SU-DHL-6 (cell line): ENCODE measurements around the gene ERC1.
"Not testable (repeated sequence)": the region's sequence is repeated elsewhere in the genome, so short reads cannot be mapped to it uniquely, and the experiment has no call there.

Experiments used
- H2AFZ ChIP-seq: fragments of 200-600 bp; sonication (generic); 2 replicates; pipeline ENCODE4 v1.6.1; 2014; ENCODE audit warnings: low read depth, mild to moderate bottlenecking, moderate library complexity, mixed read lengths, antibody characterized with exemption, low read length; ENCODE audit not compliant: severe bottlenecking
- H3F3A ChIP-seq: fragments of 200-600 bp; shearing (Covaris generic); 2 replicates; pipeline ENCODE4 v1.6.0; 2016; ENCODE audit warnings: antibody characterized with exemption, mild to moderate bottlenecking; ENCODE audit not compliant: insufficient read depth
- H3K27ac ChIP-seq: fragments of 200-600 bp; sonication (generic); 2 replicates; pipeline ENCODE4 v1.5.1; 2016; ENCODE audit warnings: low read depth, mild to moderate bottlenecking, low read length, moderate library complexity, mixed read lengths
- H3K27me3 ChIP-seq: fragments of 200-600 bp; sonication (generic), shearing (Covaris generic); 2 replicates; pipeline ENCODE4 v1.6.0; 2014; ENCODE audit warnings: mild to moderate bottlenecking, low read length
- H3K36me3 ChIP-seq: fragments of 200-600 bp; sonication (generic); 2 replicates; pipeline ENCODE4 v1.6.1; 2014; ENCODE audit warnings: mild to moderate bottlenecking, low read length, mixed read lengths
- H3K4me2 ChIP-seq: fragments of 300-600, 200-600 bp; shearing (Covaris generic), sonication (generic); 2 replicates; pipeline ENCODE4 v1.6.0; 2014; ENCODE audit warnings: low read length, low read depth, mild to moderate bottlenecking; ENCODE audit not compliant: poor library complexity, severe bottlenecking
- H3K4me3 ChIP-seq: fragments of 200-600 bp; sonication (generic); 2 replicates; pipeline ENCODE4 v1.5.1; 2014; ENCODE audit warnings: antibody characterized with exemption, low read length, mild to moderate bottlenecking, mixed read lengths; ENCODE audit not compliant: insufficient read depth, poor library complexity, severe bottlenecking
- H3K79me2 ChIP-seq: fragments of 200-600 bp; sonication (generic); 2 replicates; pipeline ENCODE4 v1.6.1; 2014; ENCODE audit warnings: mild to moderate bottlenecking, low read length, moderate library complexity; ENCODE audit not compliant: insufficient read depth
- H3K9ac ChIP-seq: fragments of 200-600 bp; sonication (generic); 2 replicates; pipeline ENCODE4 v1.7.0; 2014; ENCODE audit warnings: mild to moderate bottlenecking, low read length
- H3K9me2 ChIP-seq: fragments of 200-600 bp; sonication (generic); replicated peaks from 2 replicates; pipeline ENCODE4 v1.6.1; 2014; ENCODE audit warnings: low read length; ENCODE audit not compliant: insufficient read depth
- H3K9me3 ChIP-seq: fragments of 200-600 bp; sonication (generic); 2 replicates; pipeline ENCODE4 v1.6.1; 2014; ENCODE audit warnings: low read length, mixed read lengths; ENCODE audit not compliant: insufficient read depth
- H4K20me1 ChIP-seq: fragments of 200-600 bp; sonication (generic); 2 replicates; pipeline ENCODE4 v1.6.1; 2014; ENCODE audit warnings: low read depth, mild to moderate bottlenecking, antibody characterized with exemption, low read length, moderate library complexity, mixed read lengths
- EZH2phosphoT487 ChIP-seq: fragments of 200-600 bp; sonication (generic), shearing (Covaris generic); conservative IDR thresholded peaks from 2 replicates; pipeline ENCODE4 v1.6.1; 2018; ENCODE audit warnings: mild to moderate bottlenecking, antibody characterized with exemption, low read length, moderate library complexity, mixed read lengths
- TF ChIP-seq, protein P1 (sequence below): fragments of 200-600 bp; sonication (generic); IDR thresholded peaks from one replicate; pipeline ENCODE4 v1.5.1; 2017; ENCODE audit warnings: antibody characterized with exemption, mild to moderate bottlenecking, low read length, moderate library complexity; ENCODE audit not compliant: insufficient read depth, poor library complexity, severe bottlenecking

ERC1 gene

DNA sequence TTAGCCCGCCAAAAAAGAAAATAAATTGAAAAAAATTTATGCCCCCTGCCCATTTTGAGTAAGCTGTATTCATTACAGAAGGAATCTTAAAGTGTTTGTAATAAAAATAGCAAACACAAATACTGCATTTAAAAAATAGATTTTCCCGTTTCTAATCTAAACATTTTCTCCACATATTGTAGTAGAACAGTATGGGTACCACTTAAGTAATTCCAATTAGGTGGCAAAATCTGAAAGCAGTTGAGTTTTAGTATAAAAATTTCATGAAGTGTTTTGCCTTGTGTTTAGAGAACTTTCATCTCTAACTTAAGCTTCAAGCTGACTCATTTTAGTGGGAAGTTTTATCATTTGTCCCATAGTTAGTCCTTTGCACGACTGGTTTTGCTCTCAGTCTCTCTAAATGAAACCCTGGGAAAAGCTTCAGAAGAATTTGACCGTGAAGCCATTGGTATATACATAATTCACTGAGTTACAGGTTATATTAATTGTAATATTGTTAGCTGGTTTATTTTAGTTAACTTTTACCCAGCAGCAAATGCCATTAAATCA, 214.6 kb downstream of the ERC1 start:
- Histone ChIP-seq H3K79me2 (peaks cover 19% of the 10 kb centered on the region; the same call in 1 of the 2 replicates), H3K27me3 (no peaks in the 10 kb centered on the region), H3K9me3 (no peaks in the 10 kb centered on the region), H3K4me3 (peak overlapping the region; percentile 60), H3K27ac (peak overlapping the region; percentile 95), H4K20me1 (no peaks in the 10 kb centered on the region), H3K9ac (peak overlapping the region; percentile 66), H3K36me3 (no peaks in the 10 kb centered on the region), H3K9me2 (no peaks in the 10 kb centered on the region), H3F3A (peaks cover 56% of the 10 kb centered on the region), H3K4me2 (peak overlapping the region; percentile 99), H2AFZ (peak overlapping the region; percentile 3)
- TF ChIP-seq, protein P1, sequence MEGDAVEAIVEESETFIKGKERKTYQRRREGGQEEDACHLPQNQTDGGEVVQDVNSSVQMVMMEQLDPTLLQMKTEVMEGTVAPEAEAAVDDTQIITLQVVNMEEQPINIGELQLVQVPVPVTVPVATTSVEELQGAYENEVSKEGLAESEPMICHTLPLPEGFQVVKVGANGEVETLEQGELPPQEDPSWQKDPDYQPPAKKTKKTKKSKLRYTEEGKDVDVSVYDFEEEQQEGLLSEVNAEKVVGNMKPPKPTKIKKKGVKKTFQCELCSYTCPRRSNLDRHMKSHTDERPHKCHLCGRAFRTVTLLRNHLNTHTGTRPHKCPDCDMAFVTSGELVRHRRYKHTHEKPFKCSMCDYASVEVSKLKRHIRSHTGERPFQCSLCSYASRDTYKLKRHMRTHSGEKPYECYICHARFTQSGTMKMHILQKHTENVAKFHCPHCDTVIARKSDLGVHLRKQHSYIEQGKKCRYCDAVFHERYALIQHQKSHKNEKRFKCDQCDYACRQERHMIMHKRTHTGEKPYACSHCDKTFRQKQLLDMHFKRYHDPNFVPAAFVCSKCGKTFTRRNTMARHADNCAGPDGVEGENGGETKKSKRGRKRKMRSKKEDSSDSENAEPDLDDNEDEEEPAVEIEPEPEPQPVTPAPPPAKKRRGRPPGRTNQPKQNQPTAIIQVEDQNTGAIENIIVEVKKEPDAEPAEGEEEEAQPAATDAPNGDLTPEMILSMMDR = no peak
- no peak for TF ChIP-seq EZH2phosphoT487

DNA sequence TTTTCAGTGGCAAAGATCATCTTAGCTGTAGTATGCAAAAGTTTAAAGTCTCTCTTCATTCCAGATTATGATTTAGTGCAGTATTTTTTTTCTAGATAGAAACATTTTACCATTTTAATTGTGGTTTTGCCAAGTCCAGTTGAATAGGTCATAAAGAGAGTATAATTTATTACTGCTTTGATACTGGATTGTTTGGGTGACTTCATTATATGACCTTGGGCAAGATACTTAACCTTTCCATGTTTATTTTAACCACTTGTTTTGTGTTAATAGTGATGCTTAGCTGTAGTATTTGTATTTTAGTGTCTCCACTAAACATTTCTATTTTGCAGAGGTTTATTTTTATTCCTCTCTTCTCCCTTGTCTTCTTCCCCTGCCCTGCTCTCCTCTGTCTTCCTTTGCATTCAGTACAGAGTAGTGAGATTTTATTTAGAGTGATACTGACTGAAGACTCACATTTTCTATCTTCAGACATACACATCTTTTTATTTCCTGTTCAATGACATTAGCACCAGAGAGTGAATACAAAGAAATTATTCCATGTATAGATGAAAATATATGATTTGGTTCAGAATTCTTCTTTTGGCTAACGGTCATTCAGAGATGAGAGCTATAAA, 215.2 kb downstream of the ERC1 start:
- H2AFZ ChIP-seq = no peak overlapping the region
- H4K20me1 ChIP-seq = no peaks in the 10 kb centered on the region
- no peaks in the 10 kb centered on the region for H3K9me3 ChIP-seq
- no peaks in the 10 kb centered on the region for H3K36me3 ChIP-seq
- H3K9ac ChIP-seq = peak overlapping the region; percentile 66
- H3K27me3 ChIP-seq = no peaks in the 10 kb centered on the region
- H3K79me2 ChIP-seq = peaks cover 19% of the 10 kb centered on the region; the same call in 1 of the 2 replicates
- no peaks in the 10 kb centered on the region for H3K9me2 ChIP-seq
- TF ChIP-seq, protein P1 = no peak
- TF ChIP-seq EZH2phosphoT487 = no peak
- H3F3A ChIP-seq = peaks cover 52% of the 10 kb centered on the region
- peak overlapping the region; percentile 99 for H3K4me2 ChIP-seq
- H3K4me3 ChIP-seq = peak overlapping the region; percentile 60
- peak overlapping the region; percentile 95 for H3K27ac ChIP-seq

DNA sequence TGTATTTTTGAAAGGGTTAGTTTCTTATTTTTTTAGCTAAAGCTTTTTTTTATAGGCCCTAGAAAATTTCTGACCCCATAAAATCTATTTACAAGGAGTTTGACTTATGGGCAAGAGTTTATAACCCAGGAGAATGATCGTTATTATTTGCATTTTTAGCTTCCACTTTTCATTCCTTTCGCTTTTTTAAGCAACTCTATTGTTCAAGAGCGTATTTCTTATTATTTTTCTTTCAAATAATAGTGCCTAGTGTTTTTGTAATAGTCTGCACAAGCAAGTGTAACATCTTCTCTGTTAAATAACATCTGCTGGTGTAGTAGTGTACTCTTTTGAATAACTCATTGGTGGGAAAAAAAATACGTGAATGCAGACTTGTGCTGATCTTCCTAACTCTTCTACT, 216.3 kb downstream of the ERC1 start:
- Histone ChIP-seq H3K9me3 (no peaks in the 10 kb centered on the region), H3K4me2 (peak overlapping the region; percentile 99), H3K4me3 (peak overlapping the region; percentile 60), H2AFZ (no peak overlapping the region), H4K20me1 (no peaks in the 10 kb centered on the region), H3K27me3 (no peaks in the 10 kb centered on the region), H3K27ac (peak overlapping the region; percentile 95), H3K79me2 (peaks cover 19% of the 10 kb centered on the region; the same call in 1 of the 2 replicates), H3K9ac (peak overlapping the region; percentile 66), H3K36me3 (no peaks in the 10 kb centered on the region), H3F3A (peaks cover 42% of the 10 kb centered on the region), H3K9me2 (no peaks in the 10 kb centered on the region)
- TF ChIP-seq EZH2phosphoT487 = no peak
- TF ChIP-seq, protein P1 = no peak

DNA sequence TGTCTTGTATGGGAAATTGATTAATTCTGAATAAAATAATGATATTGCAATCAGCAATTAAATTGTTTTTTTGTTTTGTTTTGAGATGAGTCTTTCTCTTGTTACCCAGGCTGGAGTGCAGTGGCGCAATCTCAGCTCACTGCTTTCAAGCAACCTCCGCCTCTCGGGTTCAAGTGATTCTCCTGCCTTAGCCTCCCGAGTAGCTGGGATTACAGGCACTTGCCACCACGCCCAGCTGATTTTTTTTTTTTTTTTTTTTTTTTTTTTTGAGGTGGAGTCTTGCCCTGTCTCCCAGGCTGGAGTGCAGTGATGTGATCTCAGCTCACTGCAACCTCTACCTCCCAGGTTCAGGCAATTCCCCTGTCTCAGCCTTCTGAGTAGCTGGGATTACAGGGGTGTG, 217.7 kb downstream of the ERC1 start:
- Histone ChIP-seq H3K79me2 (peaks cover 19% of the 10 kb centered on the region; the same call in 1 of the 2 replicates), H3F3A (peaks cover 41% of the 10 kb centered on the region)
- H3K36me3 ChIP-seq, H3K9me3 ChIP-seq, H3K27me3 ChIP-seq, H3K27ac ChIP-seq, H2AFZ ChIP-seq, H3K4me2 ChIP-seq, H3K9ac ChIP-seq, H3K9me2 ChIP-seq, H3K4me3 ChIP-seq, H4K20me1 ChIP-seq: not testable (repeated sequence)
